GM12878 (cell line): ENCODE data around the gene CXCL8. TPM values are rescaled to one million over a fixed set of nuclear protein-coding genes. Genes with fewer than 3 reads are reported as not detected.
A peak's percentile ranks its signal among the peaks of the same experiment; 100 is the strongest.

Experiments used
- ATF7 ChIP-seq: fragments of 450-650 bp; IDR thresholded peaks from 2 replicates; pipeline ENCODE4 v1.6.1; 2016; ENCODE audit warnings: low read depth, mild to moderate bottlenecking
- BHLHE40 ChIP-seq, 2 experiments: fragments of 450-650 bp in 1 of 2; IDR thresholded peaks; 2 replicates each; pipeline ENCODE4 v1.6.1; 2011 to 2017; ENCODE audit warnings: low read depth in 2 of 2, borderline replicate concordance in 1 of 2, improper control_type of control experiment in 1 of 2, low read length in 1 of 2, mild to moderate bottlenecking in 1 of 2
- CBX3 ChIP-seq: fragments of 200-600 bp; sonication (generic); IDR thresholded peaks from 2 replicates; pipeline ENCODE4 v1.6.1; 2016; ENCODE audit warnings: low read depth, borderline replicate concordance
- CEBPZ ChIP-seq: fragments of 150-350 bp; IDR thresholded peaks from 2 replicates; pipeline ENCODE4 v1.6.1; 2016; ENCODE audit warnings: low read depth, low read length
- CHD2 ChIP-seq: IDR thresholded peaks from 2 replicates; pipeline ENCODE4 v1.6.1; 2011; ENCODE audit warnings: low read depth, low read length, improper control_type of control experiment, borderline replicate concordance
- DPF2 ChIP-seq: fragments of 450-650 bp; IDR thresholded peaks from 2 replicates; pipeline ENCODE4 v1.6.1; 2017; ENCODE audit warnings: mild to moderate bottlenecking
- FOXM1 ChIP-seq: IDR thresholded peaks from 2 replicates; pipeline ENCODE4 v1.6.1; 2012; ENCODE audit warnings: low read depth, mild to moderate bottlenecking, inconsistent platforms, low read length, moderate library complexity
- GABPA ChIP-seq: IDR thresholded peaks from 2 replicates; pipeline ENCODE4 v1.6.1; 2014; ENCODE audit warnings: antibody characterized with exemption, low read depth, mild to moderate bottlenecking, inconsistent platforms
- GATAD2B ChIP-seq: fragments of 450-650 bp; conservative IDR thresholded peaks from 2 replicates; pipeline ENCODE4 v1.6.1; 2017; ENCODE audit warnings: low read depth, mild to moderate bottlenecking, moderate library complexity
- HCFC1 ChIP-seq: fragments of 150-350 bp; IDR thresholded peaks from 2 replicates; pipeline ENCODE4 v1.6.1; 2014; ENCODE audit warnings: low read length
- HDAC6 ChIP-seq: fragments of 200-600 bp; sonication (generic); IDR thresholded peaks from one replicate; pipeline ENCODE4 v1.8.0; 2017; ENCODE audit warnings: antibody characterized with exemption; ENCODE audit not compliant: unreplicated experiment
- IKZF1 ChIP-seq: fragments of 450-650 bp; conservative IDR thresholded peaks from 2 replicates; pipeline ENCODE4 v1.6.1; 2017; ENCODE audit warnings: antibody characterized with exemption, mild to moderate bottlenecking
- IRF4 ChIP-seq: IDR thresholded peaks from 2 replicates; pipeline ENCODE4 v1.6.1; 2011; ENCODE audit warnings: low read depth, low read length
- JUND ChIP-seq: IDR thresholded peaks from 2 replicates; pipeline ENCODE4 v1.6.1; 2012; ENCODE audit warnings: low read depth, mild to moderate bottlenecking, low read length, improper control_type of control experiment, moderate library complexity
- KDM1A ChIP-seq: fragments of 200-600 bp; sonication (generic); IDR thresholded peaks from 2 replicates; pipeline ENCODE4 v1.6.1; 2016; ENCODE audit warnings: borderline replicate concordance
- MEF2A ChIP-seq: IDR thresholded peaks from 2 replicates; pipeline ENCODE4 v1.6.1; 2011; ENCODE audit warnings: low read depth, mild to moderate bottlenecking, low read length, moderate library complexity; ENCODE audit not compliant: insufficient read depth
- MEF2B ChIP-seq: fragments of 450-650 bp; IDR thresholded peaks from 2 replicates; pipeline ENCODE4 v1.6.1; 2018; ENCODE audit warnings: mild to moderate bottlenecking, moderate library complexity; ENCODE audit not compliant: partially characterized antibody, poor library complexity, severe bottlenecking
- MTA2 ChIP-seq: fragments of 450-650 bp; IDR thresholded peaks from 2 replicates; pipeline ENCODE4 v1.6.1; 2016; ENCODE audit warnings: low read depth, mild to moderate bottlenecking, moderate library complexity
- NFIC ChIP-seq: IDR thresholded peaks from 2 replicates; pipeline ENCODE4 v1.6.1; 2012; ENCODE audit warnings: low read depth, mild to moderate bottlenecking, inconsistent platforms, low read length, moderate library complexity
- REST ChIP-seq: IDR thresholded peaks from 2 replicates; pipeline ENCODE4 v1.6.1; 2012; ENCODE audit warnings: mild to moderate bottlenecking, low read depth, low read length
- RUNX3 ChIP-seq: IDR thresholded peaks from 2 replicates; pipeline ENCODE4 v1.6.1; 2012; ENCODE audit warnings: low read length, inconsistent platforms
- SRF ChIP-seq, 2 experiments: IDR thresholded peaks; 2 replicates each; pipeline ENCODE4 v1.6.1; 2011; ENCODE audit warnings: low read depth in 2 of 2, low read length in 2 of 2, mild to moderate bottlenecking in 1 of 2, moderate library complexity in 1 of 2
- ZNF217 ChIP-seq: fragments of 450-650 bp; IDR thresholded peaks from 2 replicates; pipeline ENCODE4 v1.6.1; 2017; ENCODE audit warnings: antibody characterized with exemption, mild to moderate bottlenecking
- ZZZ3 ChIP-seq: IDR thresholded peaks from 2 replicates; pipeline ENCODE4 v1.6.1; 2011; ENCODE audit warnings: low read depth; ENCODE audit not compliant: control insufficient read depth, insufficient read length
- polyA plus RNA-seq, 11 experiments: library from polyadenylated mRNA; depleted of rRNA in 4 of 11; unstranded in 6 of 11; stranded (reverse) in 5 of 11; fragments of >200 nt; fragmentation: Nextera tagmentation in 4 of 11; fragmentation: Illumina TruSeq in 1 of 11; extraction: Ambion mirVana in 4 of 11; extraction: Trizol in 1 of 11; gene quantifications; 1 replicate in 1 of 11; 2 replicates in 10 of 11; pipeline versions ENCODE4 v1.2.1 to v1.2.3, GENCODE V29; 2011 to 2016; ENCODE audit warnings: inconsistent platforms in 2 of 11, missing spikeins in 2 of 11, low read depth in 1 of 11
- total RNA-seq, 4 experiments: library from RNA; depleted of rRNA in 3 of 4; stranded (reverse); fragments of >200 nt in 3 of 4; fragmentation: Illumina TruSeq in 1 of 4; extraction: Trizol in 1 of 4; gene quantifications; 2 replicates each; pipeline versions ENCODE4 v1.2.1 to v1.2.3, GENCODE V29; 2013 to 2021

The CXCL8 gene
- total and polyA plus RNA-seq, 10 of the 15 experiments (the other 5 are each of a cell fraction or from before 2014, with no cell fraction given), result 0.09 to 0.36 (median 0.19) TPM; not detected in 1

- no peak for TF ChIP-seq HDAC6
- no peak for TF ChIP-seq REST
- TF ChIP-seq JUND, result peak; percentile 66; the same call in 1 of the 2 replicates
- TF ChIP-seq MTA2, result peak; percentile 94
- peak; percentile 88 for TF ChIP-seq RUNX3
- TF ChIP-seq IKZF1, result peak; percentile 66
- peak; percentile 90 for TF ChIP-seq DPF2
- TF ChIP-seq ZZZ3, result no peak
- no peak for TF ChIP-seq HCFC1
- TF ChIP-seq CBX3, result no peak
- TF ChIP-seq SRF (IDR thresholded peaks at IDR 0.05; ENCODE audit: low read depth in 2 of 2, low read length in 2 of 2), result no peak
- peak; percentile 67; the same call in 1 of the 2 replicates for TF ChIP-seq FOXM1
- TF ChIP-seq KDM1A, result no peak
- no peak for TF ChIP-seq GATAD2B
- TF ChIP-seq IRF4, result peak; percentile 75
- peak; percentile 53; the same call in 1 of the 2 replicates for TF ChIP-seq GABPA
- TF ChIP-seq MEF2A, result peak; percentile 67
- TF ChIP-seq NFIC, result peak; percentile 94
- peak; percentile 86 for TF ChIP-seq ATF7
- no peak for TF ChIP-seq CEBPZ
- TF ChIP-seq BHLHE40 (IDR thresholded peaks at IDR 0.05; ENCODE audit: borderline replicate concordance in 1 of 2, low read depth in 2 of 2, low read length in 1 of 2), result peak; percentile 42 to 52; a peak in 1 of 4 replicates
- peak; percentile 65 for TF ChIP-seq MEF2B
- peak; percentile 45; the same call in 1 of the 2 replicates for TF ChIP-seq CHD2
- peak; percentile 97 for TF ChIP-seq ZNF217
Observed at GRCh38 chr4:73718375-73719373, 21.7 kb upstream of the CXCL8 start (continued).
